GM23338 (cell line): ENCODE results near the gene PRDM10.

Source experiments
- CREB1 ChIP-seq: fragments of 250-450 bp; sonication (Bioruptor Pico); IDR thresholded peaks from 2 replicates; pipeline ENCODE4 v1.5.0; 2020; ENCODE audit warnings: low read depth, mild to moderate bottlenecking, moderate library complexity
- CTCF ChIP-seq, 2 experiments: fragments of 200-600 bp in 1 of 2; sonication (generic) in 1 of 2; conservative IDR thresholded peaks; 2 replicates each; pipeline versions ENCODE4 v1.5.1 to v1.6.1; 2016 to 2017; ENCODE audit warnings: antibody characterized with exemption in 2 of 2, low read depth in 2 of 2, mild to moderate bottlenecking in 2 of 2, moderate library complexity in 1 of 2
- EZH2 ChIP-seq: fragments of 200-600 bp; sonication (generic); IDR thresholded peaks from one replicate; pipeline ENCODE4 v1.8.0; 2017; ENCODE audit warnings: antibody characterized with exemption, mild to moderate bottlenecking, low read depth; ENCODE audit not compliant: unreplicated experiment
- EZH2phosphoT487 ChIP-seq: fragments of 200-600 bp; sonication (generic); IDR thresholded peaks from one replicate; pipeline ENCODE4 v1.8.1; 2018; ENCODE audit warnings: antibody characterized with exemption; ENCODE audit not compliant: unreplicated experiment
- NANOG ChIP-seq: IDR thresholded peaks from 2 replicates; pipeline ENCODE4 v1.6.1; 2016; ENCODE audit warnings: antibody characterized with exemption, borderline replicate concordance
- POLR2AphosphoS5 ChIP-seq: IDR thresholded peaks from 2 replicates; pipeline ENCODE4 v1.6.1; 2016; ENCODE audit warnings: antibody characterized with exemption, low read depth
- STAT1 ChIP-seq: IDR thresholded peaks from one replicate; pipeline ENCODE4 v1.6.1; 2016; ENCODE audit warnings: antibody characterized with exemption; ENCODE audit not compliant: unreplicated experiment
- ZNF114 ChIP-seq: fragments of 250-450 bp; sonication (Bioruptor Pico); IDR thresholded peaks from 2 replicates; pipeline ENCODE4 v1.5.0; 2020; ENCODE audit warnings: mild to moderate bottlenecking, moderate library complexity
- ZNF331 ChIP-seq: fragments of 250-450 bp; sonication (Bioruptor Pico); IDR thresholded peaks from 2 replicates; pipeline ENCODE4 v1.5.0; 2020; ENCODE audit warnings: low read depth, mild to moderate bottlenecking, moderate library complexity
- TF ChIP-seq, protein P1 (sequence below): IDR thresholded peaks from 2 replicates; pipeline ENCODE4 v1.6.1; 2016; ENCODE audit warnings: antibody characterized with exemption
- TF ChIP-seq, protein P2 (sequence below): IDR thresholded peaks from one replicate; pipeline ENCODE4 v1.6.1; 2018; ENCODE audit warnings: antibody characterized with exemption; ENCODE audit not compliant: unreplicated experiment

GRCh38 chr11:129865701-129866100, 136.9 kb downstream of the PRDM10 start:
- no peak for TF ChIP-seq CTCF (conservative IDR thresholded peaks at IDR 0.05; ENCODE audit: low read depth in 2 of 2)
- TF ChIP-seq POLR2AphosphoS5: no peak
- no peak for TF ChIP-seq EZH2phosphoT487
- TF ChIP-seq EZH2: no peak
- TF ChIP-seq ZNF114 (CRISPR knock-in tag): no peak
- TF ChIP-seq, protein P1, sequence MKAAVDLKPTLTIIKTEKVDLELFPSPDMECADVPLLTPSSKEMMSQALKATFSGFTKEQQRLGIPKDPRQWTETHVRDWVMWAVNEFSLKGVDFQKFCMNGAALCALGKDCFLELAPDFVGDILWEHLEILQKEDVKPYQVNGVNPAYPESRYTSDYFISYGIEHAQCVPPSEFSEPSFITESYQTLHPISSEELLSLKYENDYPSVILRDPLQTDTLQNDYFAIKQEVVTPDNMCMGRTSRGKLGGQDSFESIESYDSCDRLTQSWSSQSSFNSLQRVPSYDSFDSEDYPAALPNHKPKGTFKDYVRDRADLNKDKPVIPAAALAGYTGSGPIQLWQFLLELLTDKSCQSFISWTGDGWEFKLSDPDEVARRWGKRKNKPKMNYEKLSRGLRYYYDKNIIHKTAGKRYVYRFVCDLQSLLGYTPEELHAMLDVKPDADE: no peak
- TF ChIP-seq CREB1 (CRISPR knock-in tag): no peak
- TF ChIP-seq, protein P2, sequence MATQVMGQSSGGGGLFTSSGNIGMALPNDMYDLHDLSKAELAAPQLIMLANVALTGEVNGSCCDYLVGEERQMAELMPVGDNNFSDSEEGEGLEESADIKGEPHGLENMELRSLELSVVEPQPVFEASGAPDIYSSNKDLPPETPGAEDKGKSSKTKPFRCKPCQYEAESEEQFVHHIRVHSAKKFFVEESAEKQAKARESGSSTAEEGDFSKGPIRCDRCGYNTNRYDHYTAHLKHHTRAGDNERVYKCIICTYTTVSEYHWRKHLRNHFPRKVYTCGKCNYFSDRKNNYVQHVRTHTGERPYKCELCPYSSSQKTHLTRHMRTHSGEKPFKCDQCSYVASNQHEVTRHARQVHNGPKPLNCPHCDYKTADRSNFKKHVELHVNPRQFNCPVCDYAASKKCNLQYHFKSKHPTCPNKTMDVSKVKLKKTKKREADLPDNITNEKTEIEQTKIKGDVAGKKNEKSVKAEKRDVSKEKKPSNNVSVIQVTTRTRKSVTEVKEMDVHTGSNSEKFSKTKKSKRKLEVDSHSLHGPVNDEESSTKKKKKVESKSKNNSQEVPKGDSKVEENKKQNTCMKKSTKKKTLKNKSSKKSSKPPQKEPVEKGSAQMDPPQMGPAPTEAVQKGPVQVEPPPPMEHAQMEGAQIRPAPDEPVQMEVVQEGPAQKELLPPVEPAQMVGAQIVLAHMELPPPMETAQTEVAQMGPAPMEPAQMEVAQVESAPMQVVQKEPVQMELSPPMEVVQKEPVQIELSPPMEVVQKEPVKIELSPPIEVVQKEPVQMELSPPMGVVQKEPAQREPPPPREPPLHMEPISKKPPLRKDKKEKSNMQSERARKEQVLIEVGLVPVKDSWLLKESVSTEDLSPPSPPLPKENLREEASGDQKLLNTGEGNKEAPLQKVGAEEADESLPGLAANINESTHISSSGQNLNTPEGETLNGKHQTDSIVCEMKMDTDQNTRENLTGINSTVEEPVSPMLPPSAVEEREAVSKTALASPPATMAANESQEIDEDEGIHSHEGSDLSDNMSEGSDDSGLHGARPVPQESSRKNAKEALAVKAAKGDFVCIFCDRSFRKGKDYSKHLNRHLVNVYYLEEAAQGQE: no peak
- TF ChIP-seq NANOG: no peak
- TF ChIP-seq STAT1: no peak
- no peak for TF ChIP-seq ZNF331
